Measurements from ENCODE around the gene TPBGL. TPM values are rescaled to one million over a fixed set of nuclear protein-coding genes. Genes with fewer than 3 reads are reported as not detected.

Gene TPBGL
- total RNA-seq, 1 donor from 2014 or later = 0.55 TPM

GRCh38 chr11:75245356-75246005, 4.9 kb downstream of the TPBGL start:
- DNase-seq (ENCODE audit: low read depth) = no peak

- DNase-seq (ENCODE audit: low read depth) = no peak
Observed at GRCh38 chr11:75246006-75246670, 5.6 kb downstream of the TPBGL start.

GRCh38 chr11:75246671-75247350, 6.2 kb downstream of the TPBGL start:
- DNase-seq (ENCODE audit: low read depth) = no peak

GRCh38 chr11:75248924-75249256, 8.3 kb downstream of the TPBGL start:
- DNase-seq (ENCODE audit: low read depth) = no peak

GRCh38 chr11:75249704-75250103, 9.1 kb downstream of the TPBGL start:
- DNase-seq (ENCODE audit: low read depth) = no peak

GRCh38 chr11:75254326-75254725, 13.8 kb downstream of the TPBGL start:
- no peak for DNase-seq (ENCODE audit: low read depth)

- no peak for DNase-seq (ENCODE audit: low read depth)
Observed at GRCh38 chr11:75260396-75261170, 20.0 kb downstream of the TPBGL start.

GRCh38 chr11:75261902-75262361, 21.4 kb downstream of the TPBGL start:
- no peak for DNase-seq (ENCODE audit: low read depth)

GRCh38 chr11:75262436-75262835, 21.9 kb downstream of the TPBGL start:
- no peak for DNase-seq (ENCODE audit: low read depth)

GRCh38 chr11:75262961-75263852, 22.6 kb downstream of the TPBGL start:
- DNase-seq (ENCODE audit: low read depth) = no peak

- DNase-seq (ENCODE audit: low read depth) = peak; percentile 45
Observed at GRCh38 chr11:75263944-75264349, 23.4 kb downstream of the TPBGL start.

GRCh38 chr11:75264356-75264755, 23.8 kb downstream of the TPBGL start:
- DNase-seq (ENCODE audit: low read depth) = no peak

GRCh38 chr11:75264971-75265370, 24.4 kb downstream of the TPBGL start:
- DNase-seq (ENCODE audit: low read depth) = no peak

- DNase-seq (ENCODE audit: low read depth) = no peak
Observed at GRCh38 chr11:75265851-75266531, 25.4 kb downstream of the TPBGL start.

GRCh38 chr11:75267171-75267970, 26.8 kb downstream of the TPBGL start:
- DNase-seq (ENCODE audit: low read depth) = no peak

GRCh38 chr11:75268626-75269366, 28.2 kb downstream of the TPBGL start:
- no peak for DNase-seq (ENCODE audit: low read depth)

- no peak for DNase-seq (ENCODE audit: low read depth)
Observed at GRCh38 chr11:75269367-75269660, 28.7 kb downstream of the TPBGL start.

GRCh38 chr11:75269896-75270295, 29.3 kb downstream of the TPBGL start:
- no peak for DNase-seq (ENCODE audit: low read depth)

- peak; percentile 16 for DNase-seq (ENCODE audit: low read depth)
Observed at GRCh38 chr11:75270896-75271418, 30.4 kb downstream of the TPBGL start.
